GM23338 (cell line): ENCODE results near the gene NR2E3. TPM values are rescaled to one million over a fixed set of nuclear protein-coding genes. Genes with fewer than 3 reads are reported as not detected.

Experiments used
- ATAC-seq: fragments of 200-7000 bp; cut with Tn5 transposase; 3 replicates; pipeline ENCODE4 v1.9.1; 2020
- DNase-seq: peaks from one replicate; pipeline ENCODE4 v3.0.0-alpha.2; 2015; ENCODE audit warnings: low spot score
- H2AFZ ChIP-seq: fragments of 200-600 bp; sonication (generic); 2 replicates; pipeline ENCODE4 v1.8.0; 2016; ENCODE audit warnings: antibody characterized with exemption, mild to moderate bottlenecking, moderate library complexity
- H3F3A ChIP-seq: fragments of 200-600 bp; sonication (generic); replicated peaks from 2 replicates; pipeline ENCODE4 v1.8.0; 2017; ENCODE audit warnings: antibody characterized with exemption, mixed run types, low read depth
- H3K27ac ChIP-seq: fragments of 200-600 bp; sonication (generic); 2 replicates; pipeline ENCODE4 v1.6.1; 2016; ENCODE audit warnings: low read depth
- H3K27me3 ChIP-seq: fragments of 200-600 bp; sonication (generic); 2 replicates; pipeline ENCODE4 v1.8.0; 2016; ENCODE audit warnings: mild to moderate bottlenecking, mixed run types, moderate library complexity; ENCODE audit not compliant: insufficient read depth
- H3K36me3 ChIP-seq: fragments of 200-600 bp; sonication (generic); 2 replicates; pipeline ENCODE4 v1.8.0; 2016; ENCODE audit warnings: mild to moderate bottlenecking; ENCODE audit not compliant: insufficient read depth
- H3K4me1 ChIP-seq: fragments of 200-600 bp; sonication (generic); 2 replicates; pipeline ENCODE4 v1.8.0; 2016; ENCODE audit warnings: mild to moderate bottlenecking, moderate library complexity; ENCODE audit not compliant: insufficient read depth
- H3K4me2 ChIP-seq: fragments of 200-600 bp; sonication (generic); 2 replicates; pipeline ENCODE4 v1.7.1; 2017; ENCODE audit warnings: mixed run types
- H3K4me3 ChIP-seq: fragments of 200-600 bp; sonication (generic); 2 replicates; pipeline ENCODE4 v1.6.1; 2016; ENCODE audit warnings: mixed run types
- H3K79me2 ChIP-seq: fragments of 200-600 bp; sonication (generic); replicated peaks from 2 replicates; pipeline ENCODE4 v1.8.0; 2017; ENCODE audit warnings: mild to moderate bottlenecking; ENCODE audit not compliant: insufficient read depth
- H3K9me2 ChIP-seq: fragments of 200-600 bp; sonication (generic); 2 replicates; pipeline ENCODE4 v1.8.0; 2017; ENCODE audit not compliant: insufficient read depth
- H4K20me1 ChIP-seq: fragments of 200-600 bp; sonication (generic); replicated peaks from 2 replicates; pipeline ENCODE4 v1.8.0; 2017; ENCODE audit warnings: mild to moderate bottlenecking; ENCODE audit not compliant: insufficient read depth
- H3K27ac Mint-ChIP-seq: 2 replicates; pipeline ENCODE4 v1.8.0; 2020; ENCODE audit warnings: inconsistent platforms, mild to moderate bottlenecking, moderate library complexity, mixed read lengths
- H3K27me3 Mint-ChIP-seq: 3 replicates; pipeline ENCODE4 v1.8.0; 2022; ENCODE audit warnings: low read depth, mild to moderate bottlenecking, moderate library complexity, mixed read lengths, inconsistent platforms; ENCODE audit not compliant: insufficient read depth, poor library complexity
- H3K36me3 Mint-ChIP-seq: 3 replicates; pipeline ENCODE4 v1.8.0; 2021; ENCODE audit warnings: low read depth, mild to moderate bottlenecking, inconsistent platforms, moderate library complexity, mixed read lengths
- H3K4me1 Mint-ChIP-seq: 3 replicates; pipeline ENCODE4 v1.8.0; 2020; ENCODE audit warnings: mild to moderate bottlenecking, inconsistent platforms, mixed read lengths
- H3K4me3 Mint-ChIP-seq: 3 replicates; pipeline ENCODE4 v1.8.0; 2021; ENCODE audit warnings: moderate library complexity, mild to moderate bottlenecking, inconsistent platforms, mixed read lengths
- H3K9me3 Mint-ChIP-seq: 3 replicates; pipeline ENCODE4 v1.8.0; 2020; ENCODE audit warnings: moderate library complexity, mild to moderate bottlenecking, inconsistent platforms, mixed read lengths
- EZH2 ChIP-seq: fragments of 200-600 bp; sonication (generic); IDR thresholded peaks from one replicate; pipeline ENCODE4 v1.8.0; 2017; ENCODE audit warnings: antibody characterized with exemption, mild to moderate bottlenecking, low read depth; ENCODE audit not compliant: unreplicated experiment
- POLR2AphosphoS5 ChIP-seq: IDR thresholded peaks from 2 replicates; pipeline ENCODE4 v1.6.1; 2016; ENCODE audit warnings: antibody characterized with exemption, low read depth
- STAT1 ChIP-seq: IDR thresholded peaks from one replicate; pipeline ENCODE4 v1.6.1; 2016; ENCODE audit warnings: antibody characterized with exemption; ENCODE audit not compliant: unreplicated experiment
- ZNF114 ChIP-seq: fragments of 250-450 bp; sonication (Bioruptor Pico); IDR thresholded peaks from 2 replicates; pipeline ENCODE4 v1.5.0; 2020; ENCODE audit warnings: mild to moderate bottlenecking, moderate library complexity
- polyA plus RNA-seq: library from polyadenylated mRNA; unstranded; fragments of >200 nt; fragmentation: Nextera tagmentation; extraction: Ambion mirVana; gene quantifications from 2 replicates; pipeline ENCODE4 v1.2.1, GENCODE V29; 2016
- total RNA-seq: library from RNA; depleted of rRNA; stranded (reverse); fragments of >200 nt; shearing (Covaris generic); gene quantifications from 2 replicates; pipeline ENCODE4 v1.2.3, GENCODE V29; 2014
- TF ChIP-seq, protein P1 (sequence below), 2 experiments: fragments of 200-600 bp in 1 of 2; sonication (generic) in 1 of 2; conservative IDR thresholded peaks; 2 replicates each; pipeline versions ENCODE4 v1.5.1 to v1.6.1; 2016 to 2017; ENCODE audit warnings: antibody characterized with exemption in 2 of 2, low read depth in 2 of 2, mild to moderate bottlenecking in 2 of 2, moderate library complexity in 1 of 2
- TF ChIP-seq, protein P2 (sequence below): fragments of 250-450 bp; sonication (Bioruptor Pico); IDR thresholded peaks from 2 replicates; pipeline ENCODE4 v1.5.0; 2020; ENCODE audit warnings: mild to moderate bottlenecking, moderate library complexity
- TF ChIP-seq, protein P3 (sequence below): IDR thresholded peaks from 2 replicates; pipeline ENCODE4 v1.6.1; 2016; ENCODE audit warnings: antibody characterized with exemption

NR2E3 gene
- total and polyA plus RNA-seq, 2 experiments from 2014 or later: 1.3 to 1.4 TPM

DNA sequence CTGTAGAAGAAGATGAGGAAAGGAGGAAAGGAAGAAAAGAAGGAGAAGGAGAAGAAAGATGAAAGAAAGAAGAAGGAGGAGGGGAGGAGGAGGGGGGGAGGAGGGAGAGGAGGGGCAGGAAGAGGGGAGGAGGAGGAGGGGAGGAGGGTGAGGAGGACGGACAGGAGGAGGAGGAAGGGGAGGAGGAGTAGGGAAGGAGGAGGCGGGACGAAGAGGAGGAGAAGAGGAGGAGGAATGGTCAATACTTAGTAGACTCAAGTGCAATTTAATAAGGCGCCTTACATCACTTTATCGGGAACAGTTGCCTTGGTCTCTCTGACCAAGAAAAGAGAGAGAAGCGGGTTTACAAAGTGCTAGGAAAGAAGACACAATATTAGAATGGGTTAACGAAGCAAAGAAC lies 23.7 kb upstream of the NR2E3 start (continued):
- TF ChIP-seq, protein P1, sequence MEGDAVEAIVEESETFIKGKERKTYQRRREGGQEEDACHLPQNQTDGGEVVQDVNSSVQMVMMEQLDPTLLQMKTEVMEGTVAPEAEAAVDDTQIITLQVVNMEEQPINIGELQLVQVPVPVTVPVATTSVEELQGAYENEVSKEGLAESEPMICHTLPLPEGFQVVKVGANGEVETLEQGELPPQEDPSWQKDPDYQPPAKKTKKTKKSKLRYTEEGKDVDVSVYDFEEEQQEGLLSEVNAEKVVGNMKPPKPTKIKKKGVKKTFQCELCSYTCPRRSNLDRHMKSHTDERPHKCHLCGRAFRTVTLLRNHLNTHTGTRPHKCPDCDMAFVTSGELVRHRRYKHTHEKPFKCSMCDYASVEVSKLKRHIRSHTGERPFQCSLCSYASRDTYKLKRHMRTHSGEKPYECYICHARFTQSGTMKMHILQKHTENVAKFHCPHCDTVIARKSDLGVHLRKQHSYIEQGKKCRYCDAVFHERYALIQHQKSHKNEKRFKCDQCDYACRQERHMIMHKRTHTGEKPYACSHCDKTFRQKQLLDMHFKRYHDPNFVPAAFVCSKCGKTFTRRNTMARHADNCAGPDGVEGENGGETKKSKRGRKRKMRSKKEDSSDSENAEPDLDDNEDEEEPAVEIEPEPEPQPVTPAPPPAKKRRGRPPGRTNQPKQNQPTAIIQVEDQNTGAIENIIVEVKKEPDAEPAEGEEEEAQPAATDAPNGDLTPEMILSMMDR (conservative IDR thresholded peaks at IDR 0.05; ENCODE audit: low read depth in 2 of 2): no peak

DNA sequence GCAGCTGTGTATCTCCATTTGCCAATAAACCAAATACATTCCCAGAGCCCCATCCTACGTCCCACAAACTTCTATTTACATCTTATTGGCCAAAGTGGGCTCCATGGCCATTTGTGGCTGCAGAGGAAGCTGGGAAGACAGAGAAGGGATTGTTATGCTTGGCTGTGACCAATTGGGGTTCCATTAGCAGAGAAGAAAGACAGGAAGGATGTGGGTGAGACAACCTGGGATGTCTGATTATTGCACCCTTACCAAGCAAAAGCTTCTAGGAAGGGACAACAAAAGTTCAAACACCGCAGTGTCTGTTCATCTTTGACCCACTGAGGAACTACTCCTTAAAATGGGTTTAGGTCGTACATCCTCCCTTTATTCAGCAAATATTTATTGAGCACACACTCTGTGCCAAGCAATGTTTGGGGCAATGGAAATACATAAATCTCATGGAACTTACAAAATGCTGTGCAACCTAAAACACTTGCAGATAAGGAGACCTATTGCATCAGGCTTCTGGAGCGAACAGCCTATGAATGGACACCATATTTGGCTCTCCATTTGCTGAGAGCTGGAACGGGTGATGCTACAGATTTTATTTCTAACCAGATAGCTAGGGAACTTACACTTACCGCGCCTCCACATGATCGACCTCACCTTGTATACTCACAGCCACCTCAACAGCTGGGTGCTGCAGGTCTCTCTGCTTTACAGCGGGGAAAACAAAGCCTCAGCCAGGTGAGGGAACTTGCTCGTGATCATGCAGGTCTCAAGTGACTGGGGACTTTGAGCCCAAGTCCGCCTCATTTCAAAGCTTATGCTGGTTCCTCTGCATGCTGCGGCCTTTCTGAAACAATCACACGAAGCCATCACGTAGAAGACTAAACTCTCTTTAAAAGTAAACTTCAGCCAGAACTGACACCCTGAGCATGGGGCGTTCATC lies 21.4 kb upstream of the NR2E3 start:
- Histone ChIP-seq H4K20me1 (no peaks in the 10 kb centered on the region), H3K27ac (no peak overlapping the region), H3F3A (no peaks in the 10 kb centered on the region), H3K9me2 (no peaks in the 10 kb centered on the region), H3K4me1 (no peaks in the 10 kb centered on the region), H3K36me3 (no peaks in the 10 kb centered on the region), H3K4me3 (no peak overlapping the region), H2AFZ (no peak overlapping the region), H3K79me2 (no peaks in the 10 kb centered on the region), H3K4me2 (no peak overlapping the region), H3K27me3 (no peaks in the 10 kb centered on the region)
- H3K9me3 Mint-ChIP-seq: no peaks in the 10 kb centered on the region
- H3K27me3 Mint-ChIP-seq: peaks cover 3% of the 10 kb centered on the region
- ATAC-seq: no peak
- no peak for DNase-seq
- H3K4me3 Mint-ChIP-seq: no peak overlapping the region
- H3K4me1 Mint-ChIP-seq: no peaks in the 10 kb centered on the region
- no peak overlapping the region for H3K27ac Mint-ChIP-seq
- TF ChIP-seq, protein P1 (conservative IDR thresholded peaks at IDR 0.05; ENCODE audit: low read depth in 2 of 2): no peak
- TF ChIP-seq STAT1: no peak
- TF ChIP-seq POLR2AphosphoS5: no peak
- no peak for TF ChIP-seq ZNF114 (CRISPR knock-in tag)
- H3K36me3 Mint-ChIP-seq: no peaks in the 10 kb centered on the region

DNA sequence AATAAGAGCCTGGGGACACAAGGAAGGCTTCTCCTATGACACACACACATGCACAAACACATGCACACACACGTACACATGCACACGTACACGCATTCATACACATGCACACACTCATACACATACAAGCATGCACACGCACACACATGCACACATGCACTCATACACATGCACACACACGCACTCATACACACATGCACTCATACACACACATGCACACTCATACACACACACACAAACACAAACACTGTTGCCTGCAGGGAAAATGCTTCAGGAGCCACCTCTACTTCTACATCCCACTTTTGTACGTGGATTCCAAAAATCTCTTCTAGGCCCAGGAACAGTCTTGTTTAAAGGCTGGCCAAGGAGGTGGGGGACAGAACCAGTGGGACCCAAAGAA lies 20.7 kb upstream of the NR2E3 start:
- ATAC-seq: no peak
- Mint-ChIP-seq H3K4me3 (no peak overlapping the region), H3K27me3 (peaks cover 3% of the 10 kb centered on the region), H3K36me3 (no peaks in the 10 kb centered on the region), H3K9me3 (no peaks in the 10 kb centered on the region), H3K4me1 (no peaks in the 10 kb centered on the region), H3K27ac (no peak overlapping the region)
- Histone ChIP-seq H4K20me1 (no peaks in the 10 kb centered on the region), H3K36me3 (no peaks in the 10 kb centered on the region), H3K79me2 (no peaks in the 10 kb centered on the region), H3F3A (no peaks in the 10 kb centered on the region), H3K4me1 (no peaks in the 10 kb centered on the region), H3K27me3 (no peaks in the 10 kb centered on the region), H3K4me2 (no peak overlapping the region), H3K9me2 (no peaks in the 10 kb centered on the region), H3K4me3 (no peak overlapping the region), H3K27ac (no peak overlapping the region), H2AFZ (no peak overlapping the region)
- no peak for DNase-seq
- TF ChIP-seq, protein P2, sequence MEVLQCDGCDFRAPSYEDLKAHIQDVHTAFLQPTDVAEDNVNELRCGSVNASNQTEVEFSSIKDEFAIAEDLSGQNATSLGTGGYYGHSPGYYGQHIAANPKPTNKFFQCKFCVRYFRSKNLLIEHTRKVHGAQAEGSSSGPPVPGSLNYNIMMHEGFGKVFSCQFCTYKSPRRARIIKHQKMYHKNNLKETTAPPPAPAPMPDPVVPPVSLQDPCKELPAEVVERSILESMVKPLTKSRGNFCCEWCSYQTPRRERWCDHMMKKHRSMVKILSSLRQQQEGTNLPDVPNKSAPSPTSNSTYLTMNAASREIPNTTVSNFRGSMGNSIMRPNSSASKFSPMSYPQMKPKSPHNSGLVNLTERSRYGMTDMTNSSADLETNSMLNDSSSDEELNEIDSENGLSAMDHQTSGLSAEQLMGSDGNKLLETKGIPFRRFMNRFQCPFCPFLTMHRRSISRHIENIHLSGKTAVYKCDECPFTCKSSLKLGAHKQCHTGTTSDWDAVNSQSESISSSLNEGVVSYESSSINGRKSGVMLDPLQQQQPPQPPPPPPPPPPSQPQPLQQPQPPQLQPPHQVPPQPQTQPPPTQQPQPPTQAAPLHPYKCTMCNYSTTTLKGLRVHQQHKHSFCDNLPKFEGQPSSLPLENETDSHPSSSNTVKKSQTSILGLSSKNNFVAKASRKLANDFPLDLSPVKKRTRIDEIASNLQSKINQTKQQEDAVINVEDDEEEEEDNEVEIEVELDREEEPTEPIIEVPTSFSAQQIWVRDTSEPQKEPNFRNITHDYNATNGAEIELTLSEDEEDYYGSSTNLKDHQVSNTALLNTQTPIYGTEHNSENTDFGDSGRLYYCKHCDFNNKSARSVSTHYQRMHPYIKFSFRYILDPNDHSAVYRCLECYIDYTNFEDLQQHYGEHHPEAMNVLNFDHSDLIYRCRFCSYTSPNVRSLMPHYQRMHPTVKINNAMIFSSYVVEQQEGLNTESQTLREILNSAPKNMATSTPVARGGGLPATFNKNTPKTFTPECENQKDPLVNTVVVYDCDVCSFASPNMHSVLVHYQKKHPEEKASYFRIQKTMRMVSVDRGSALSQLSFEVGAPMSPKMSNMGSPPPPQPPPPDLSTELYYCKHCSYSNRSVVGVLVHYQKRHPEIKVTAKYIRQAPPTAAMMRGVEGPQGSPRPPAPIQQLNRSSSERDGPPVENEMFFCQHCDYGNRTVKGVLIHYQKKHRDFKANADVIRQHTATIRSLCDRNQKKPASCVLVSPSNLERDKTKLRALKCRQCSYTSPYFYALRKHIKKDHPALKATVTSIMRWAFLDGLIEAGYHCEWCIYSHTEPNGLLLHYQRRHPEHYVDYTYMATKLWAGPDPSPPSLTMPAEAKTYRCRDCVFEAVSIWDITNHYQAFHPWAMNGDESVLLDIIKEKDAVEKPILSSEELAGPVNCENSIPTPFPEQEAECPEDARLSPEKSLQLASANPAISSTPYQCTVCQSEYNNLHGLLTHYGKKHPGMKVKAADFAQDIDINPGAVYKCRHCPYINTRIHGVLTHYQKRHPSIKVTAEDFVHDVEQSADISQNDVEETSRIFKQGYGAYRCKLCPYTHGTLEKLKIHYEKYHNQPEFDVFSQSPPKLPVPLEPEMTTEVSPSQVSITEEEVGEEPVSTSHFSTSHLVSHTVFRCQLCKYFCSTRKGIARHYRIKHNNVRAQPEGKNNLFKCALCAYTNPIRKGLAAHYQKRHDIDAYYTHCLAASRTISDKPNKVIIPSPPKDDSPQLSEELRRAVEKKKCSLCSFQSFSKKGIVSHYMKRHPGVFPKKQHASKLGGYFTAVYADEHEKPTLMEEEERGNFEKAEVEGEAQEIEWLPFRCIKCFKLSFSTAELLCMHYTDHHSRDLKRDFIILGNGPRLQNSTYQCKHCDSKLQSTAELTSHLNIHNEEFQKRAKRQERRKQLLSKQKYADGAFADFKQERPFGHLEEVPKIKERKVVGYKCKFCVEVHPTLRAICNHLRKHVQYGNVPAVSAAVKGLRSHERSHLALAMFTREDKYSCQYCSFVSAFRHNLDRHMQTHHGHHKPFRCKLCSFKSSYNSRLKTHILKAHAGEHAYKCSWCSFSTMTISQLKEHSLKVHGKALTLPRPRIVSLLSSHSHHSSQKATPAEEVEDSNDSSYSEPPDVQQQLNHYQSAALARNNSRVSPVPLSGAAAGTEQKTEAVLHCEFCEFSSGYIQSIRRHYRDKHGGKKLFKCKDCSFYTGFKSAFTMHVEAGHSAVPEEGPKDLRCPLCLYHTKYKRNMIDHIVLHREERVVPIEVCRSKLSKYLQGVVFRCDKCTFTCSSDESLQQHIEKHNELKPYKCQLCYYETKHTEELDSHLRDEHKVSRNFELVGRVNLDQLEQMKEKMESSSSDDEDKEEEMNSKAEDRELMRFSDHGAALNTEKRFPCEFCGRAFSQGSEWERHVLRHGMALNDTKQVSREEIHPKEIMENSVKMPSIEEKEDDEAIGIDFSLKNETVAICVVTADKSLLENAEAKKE (CRISPR knock-in tag): no peak
- TF ChIP-seq EZH2 (no peak), ZNF114 (CRISPR knock-in tag) (no peak)
- TF ChIP-seq, protein P3, sequence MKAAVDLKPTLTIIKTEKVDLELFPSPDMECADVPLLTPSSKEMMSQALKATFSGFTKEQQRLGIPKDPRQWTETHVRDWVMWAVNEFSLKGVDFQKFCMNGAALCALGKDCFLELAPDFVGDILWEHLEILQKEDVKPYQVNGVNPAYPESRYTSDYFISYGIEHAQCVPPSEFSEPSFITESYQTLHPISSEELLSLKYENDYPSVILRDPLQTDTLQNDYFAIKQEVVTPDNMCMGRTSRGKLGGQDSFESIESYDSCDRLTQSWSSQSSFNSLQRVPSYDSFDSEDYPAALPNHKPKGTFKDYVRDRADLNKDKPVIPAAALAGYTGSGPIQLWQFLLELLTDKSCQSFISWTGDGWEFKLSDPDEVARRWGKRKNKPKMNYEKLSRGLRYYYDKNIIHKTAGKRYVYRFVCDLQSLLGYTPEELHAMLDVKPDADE: no peak
